Measurements from ENCODE around the gene DHX30. TPM values are rescaled to one million over a fixed set of nuclear protein-coding genes. Genes with fewer than 3 reads are reported as not detected.
A peak's percentile ranks its signal among the peaks of the same experiment; 100 is the strongest.

DHX30 gene
- total and polyA plus RNA-seq, 9 of the 15 experiments (the other 6 are each of a cell fraction or from before 2014, with no cell fraction given), result 12.3 to 158 (median 79.0) TPM

- Histone ChIP-seq H3K27me3 (ENCODE audit: control insufficient read depth in 2 of 2, insufficient read depth in 2 of 2, low read length in 2 of 2) (no peaks in the 10 kb centered on the region), H3K27ac (ENCODE audit: extremely low read depth, low read depth, low read length) (no peak overlapping the region), H2AFZ (ENCODE audit: low read depth, low read length) (no peak overlapping the region), H3K4me1 (replicated peaks in 1 of 2; ENCODE audit: control insufficient read depth in 2 of 2, insufficient read depth in 2 of 2, low read length in 2 of 2) (no peaks in the 10 kb centered on the region; a peak in 1 of 5 replicates), H4K20me1 (replicated peaks; ENCODE audit: control insufficient read depth, insufficient read depth, low read length) (no peaks in the 10 kb centered on the region; the same call in 1 of the 2 replicates), H3K4me2 (ENCODE audit: insufficient read depth, low read length) (no peak overlapping the region), H3K4me3 (no peak overlapping the region), H3K36me3 (ENCODE audit: control insufficient read depth, insufficient read depth, low read length) (peaks cover 45% of the 10 kb centered on the region; the same call in 2 of the 3 replicates), H3K9me3 (replicated peaks; ENCODE audit: control insufficient read depth, insufficient read depth, low read depth, low read length) (no peaks in the 10 kb centered on the region), H3K9me1 (ENCODE audit: control insufficient read depth, insufficient read depth, low read length) (no peaks in the 10 kb centered on the region), H3K79me2 (ENCODE audit: control insufficient read depth, insufficient read depth, low read length) (no peaks in the 10 kb centered on the region), H3K9ac (ENCODE audit: insufficient read depth in 1 of 2, low read depth in 2 of 2, low read length in 2 of 2) (no peak overlapping the region)
- intact Hi-C loops (cut with micrococcal nuclease), result no loop called here
- TF ChIP-seq ATF2 (CRISPR knock-in tag; IDR thresholded peaks at IDR 0.05) (no peak), HOMEZ (CRISPR knock-in tag; IDR thresholded peaks at IDR 0.05) (no peak), POLR3A (IDR thresholded peaks at IDR 0.05; ENCODE audit: borderline replicate concordance, extremely low read depth, insufficient read depth, insufficient read length) (no peak), ZNF668 (CRISPR knock-in tag; IDR thresholded peaks at IDR 0.05) (no peak)
- POLR2A ChIA-PET, result interaction anchor here (0.6 to 2.9 kb wide), 5 partner anchors 10 to 191 kb away, joined by 3 to 14 read pairs (median 5); no protein-coding TSS in a partner anchor
- FAIRE-seq (no peak), DNase-seq (ENCODE audit: extremely low read depth in 1 of 4, low spot score in 3 of 4) (no peak), ATAC-seq (peak; percentile 29; the same call in 2 of the 3 replicates)
- CTCF ChIA-PET (ENCODE audit: low intra/inter-chr PET ratio), result no interaction called here
- WGBS (ENCODE audit: insufficient coverage, low coverage, missing lambda C conversion rate), result 91% methylated on average over 10 of the region's 10 CpGs
- no TSS peak for BruUV-seq (replicated peaks)
- in situ Hi-C loops (cut with MboI), result no loop called here
Observed at GRCh38 chr3:47890828-47891612, 88.1 kb downstream of the DHX30 start.
